Adipocyte (in vitro differentiated cells): Measurements from ENCODE around the gene ALPL.
"Not testable (repeated sequence)": the region's sequence is repeated elsewhere in the genome, so short reads cannot be mapped to it uniquely, and the experiment has no call there.

Experiments used
- DNase-seq: peaks from one replicate; pipeline ENCODE4 v3.0.0-alpha.2; 2015; ENCODE audit warnings: low read depth
- H3K27me3 ChIP-seq: replicated peaks from 2 replicates; pipeline ENCODE4 v1.7.0; 2013; ENCODE audit warnings: mild to moderate bottlenecking, low read length, moderate library complexity; ENCODE audit not compliant: control insufficient read depth, insufficient read depth
- H3K36me3 ChIP-seq: 2 replicates; pipeline ENCODE4 v1.7.0; 2013; ENCODE audit warnings: low read length, mild to moderate bottlenecking, moderate library complexity; ENCODE audit not compliant: control insufficient read depth, insufficient read depth, severe bottlenecking
- H3K4me1 ChIP-seq: 2 replicates; pipeline ENCODE4 v1.7.0; 2013; ENCODE audit warnings: mild to moderate bottlenecking, low read length, moderate library complexity; ENCODE audit not compliant: control insufficient read depth, insufficient read depth
- H3K4me3 ChIP-seq: 2 replicates; pipeline ENCODE4 v1.7.0; 2013; ENCODE audit warnings: mild to moderate bottlenecking, low read length, moderate library complexity
- H3K9ac ChIP-seq: 2 replicates; pipeline ENCODE4 v1.7.0; 2013; ENCODE audit warnings: mild to moderate bottlenecking, low read length, moderate library complexity
- H3K9me3 ChIP-seq: 2 replicates; pipeline ENCODE4 v1.7.0; 2013; ENCODE audit warnings: mild to moderate bottlenecking, low read length, moderate library complexity; ENCODE audit not compliant: control insufficient read depth

The ALPL gene

DNA sequence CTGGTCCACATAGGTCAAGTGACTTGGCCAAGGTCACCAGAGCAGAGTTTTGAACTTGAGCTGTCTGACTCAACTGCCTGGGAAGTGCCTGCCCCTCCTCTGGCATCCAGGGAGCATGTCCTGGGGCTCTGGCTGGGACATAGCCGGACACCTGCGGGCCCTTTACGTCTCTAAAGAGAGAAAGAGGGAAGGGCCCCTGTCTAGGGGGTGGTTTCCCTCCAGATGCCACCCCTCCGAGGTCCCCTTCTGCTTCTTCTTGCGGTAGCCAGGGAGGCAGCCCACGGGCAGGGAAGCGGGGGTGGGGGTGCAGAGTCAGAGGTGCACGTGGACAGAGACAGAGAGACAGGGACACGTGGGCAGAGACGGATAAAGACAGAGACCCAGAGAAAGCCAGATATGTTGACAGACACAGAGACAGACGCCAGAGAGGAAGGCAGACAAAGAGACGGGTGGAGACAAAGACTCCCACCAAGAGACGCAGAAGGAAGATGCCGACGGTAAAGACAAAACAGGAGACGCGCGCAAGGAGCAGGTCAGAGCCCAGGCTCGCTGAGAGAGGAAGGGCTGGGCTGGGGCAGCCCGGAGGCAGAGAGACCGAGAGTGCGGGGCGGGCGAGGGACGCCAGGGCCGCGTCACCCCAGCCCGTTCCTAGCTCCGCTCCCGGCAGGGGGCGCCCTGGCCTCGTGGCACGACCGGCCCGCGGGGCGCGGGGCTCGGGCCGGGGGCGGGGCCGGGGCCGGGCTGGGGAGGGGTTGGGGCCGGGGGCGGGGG, 458 bp upstream of the ALPL start:
- peak overlapping the region; percentile 75 for H3K4me3 ChIP-seq
- no peaks in the 10 kb centered on the region for H3K9me3 ChIP-seq
- DNase-seq, result peak; percentile 90
- peak overlapping the region; percentile 83 for H3K9ac ChIP-seq
- peaks cover 40% of the 10 kb centered on the region for H3K4me1 ChIP-seq
- peaks cover 15% of the 10 kb centered on the region for H3K27me3 ChIP-seq
- no peaks in the 10 kb centered on the region for H3K36me3 ChIP-seq

DNA sequence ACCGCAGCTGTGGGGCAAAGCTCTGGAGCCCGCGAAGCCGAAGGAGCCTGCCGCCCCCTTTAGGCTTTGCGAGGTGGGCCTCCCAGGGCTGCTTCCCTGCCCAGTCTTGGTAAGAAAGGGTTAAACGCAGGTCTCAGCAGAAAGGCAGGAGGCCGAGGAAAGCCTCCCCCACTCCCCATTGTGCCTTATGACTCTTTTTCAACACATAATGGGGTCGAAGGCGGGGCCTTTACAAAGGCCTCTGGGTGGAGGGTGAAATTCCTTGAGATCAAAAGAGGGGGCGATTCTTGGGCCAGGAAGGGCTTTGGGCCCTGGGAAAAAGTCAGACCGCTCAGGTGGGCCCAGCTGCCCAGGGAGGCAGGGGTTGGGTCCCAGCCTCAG, 880 bp downstream of the ALPL start:
- no peaks in the 10 kb centered on the region for H3K36me3 ChIP-seq
- peak overlapping the region; percentile 79 for H3K4me3 ChIP-seq
- no peaks in the 10 kb centered on the region for H3K9me3 ChIP-seq
- DNase-seq, result no peak
- peaks cover 14% of the 10 kb centered on the region for H3K27me3 ChIP-seq
- H3K4me1 ChIP-seq, result peaks cover 40% of the 10 kb centered on the region
- H3K9ac ChIP-seq, result peak overlapping the region; percentile 85

DNA sequence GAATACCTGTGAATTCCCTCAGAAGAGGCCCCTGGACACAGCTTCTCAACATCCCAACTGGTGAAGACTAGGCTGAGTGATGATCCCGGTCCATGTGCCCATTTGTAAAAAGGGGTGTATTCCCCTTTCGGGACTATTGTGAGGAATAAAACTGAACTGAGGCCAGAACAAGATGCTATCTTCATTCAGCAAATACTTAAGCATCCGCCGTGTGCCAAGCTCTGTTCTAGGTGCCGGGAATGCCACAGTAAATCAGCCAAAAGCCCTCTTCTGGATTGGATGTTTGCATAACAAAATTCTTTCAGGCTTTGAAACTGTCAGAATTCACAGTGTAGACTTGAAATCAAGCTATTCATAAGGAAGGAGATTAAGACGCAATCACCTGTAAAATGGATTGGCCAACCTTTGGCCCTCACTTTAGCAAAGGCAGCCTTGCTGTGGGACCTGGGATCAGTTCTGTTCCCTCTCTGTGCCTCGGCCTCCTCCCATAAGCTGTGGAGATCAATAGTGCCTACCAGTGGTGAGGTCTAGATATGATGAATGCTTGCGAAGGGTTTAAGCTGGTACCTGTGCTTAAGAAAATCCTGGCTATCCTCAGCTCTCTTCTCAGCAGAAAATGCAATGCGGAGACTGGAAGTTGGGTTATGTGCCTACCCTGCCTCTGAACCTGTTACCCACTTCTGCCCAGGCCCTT, 1.8 kb downstream of the ALPL start:
- peaks cover 40% of the 10 kb centered on the region for H3K4me1 ChIP-seq
- H3K36me3 ChIP-seq, result no peaks in the 10 kb centered on the region
- no peaks in the 10 kb centered on the region for H3K9me3 ChIP-seq
- H3K4me3 ChIP-seq, result peak overlapping the region; percentile 79
- peaks cover 8% of the 10 kb centered on the region for H3K27me3 ChIP-seq
- DNase-seq, result no peak
- H3K9ac ChIP-seq, result peak overlapping the region; percentile 85

DNA sequence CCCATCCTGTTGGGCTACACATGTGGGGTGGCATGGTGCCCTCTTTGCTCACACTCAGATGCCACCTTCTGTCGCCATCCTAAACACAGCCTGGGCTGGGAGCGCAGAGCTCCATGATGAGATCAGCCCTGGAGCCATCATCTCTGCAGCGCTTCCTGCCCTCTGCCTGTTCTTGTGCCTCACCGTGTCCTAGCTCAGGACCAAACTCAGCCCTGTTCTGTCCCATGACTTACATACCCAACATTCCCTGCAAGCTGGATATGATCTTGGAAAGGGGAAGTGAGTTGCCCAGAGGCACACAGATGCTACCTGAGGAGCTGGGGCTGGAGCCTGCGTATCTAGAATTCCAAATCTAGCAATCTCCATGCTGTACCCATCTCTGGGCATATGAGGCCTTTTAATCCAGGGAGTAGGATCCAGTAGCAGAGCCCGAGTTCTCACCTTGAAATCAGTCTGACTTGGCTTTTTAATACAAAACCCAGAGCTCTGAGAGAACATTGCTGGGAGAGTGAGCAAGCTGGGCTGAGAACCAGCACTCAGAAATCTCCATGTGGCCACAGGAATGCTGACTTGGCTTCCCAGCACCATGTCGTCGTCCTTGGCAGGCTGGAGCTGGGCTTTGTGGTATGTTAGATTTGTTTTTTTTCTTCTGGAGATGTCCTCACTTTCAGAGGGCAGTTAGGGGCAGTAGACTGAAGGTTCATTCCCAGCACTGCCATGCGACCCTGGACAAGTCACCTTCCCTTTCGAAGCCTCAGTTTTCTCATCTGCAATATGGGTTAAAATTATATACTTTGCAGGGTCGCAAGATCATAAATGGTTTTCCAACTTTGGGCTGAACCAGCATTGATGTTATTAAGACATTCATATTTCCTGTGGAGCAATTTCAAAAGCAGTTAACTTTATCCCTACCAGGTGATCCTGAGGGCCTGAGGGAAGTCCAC, 2.6 kb downstream of the ALPL start:
- H3K9ac ChIP-seq, result peak overlapping the region; percentile 85
- DNase-seq, result peak; percentile 95
- no peaks in the 10 kb centered on the region for H3K27me3 ChIP-seq
- peaks cover 42% of the 10 kb centered on the region for H3K4me1 ChIP-seq
- no peaks in the 10 kb centered on the region for H3K36me3 ChIP-seq
- peak overlapping the region; percentile 79 for H3K4me3 ChIP-seq
- no peaks in the 10 kb centered on the region for H3K9me3 ChIP-seq

DNA sequence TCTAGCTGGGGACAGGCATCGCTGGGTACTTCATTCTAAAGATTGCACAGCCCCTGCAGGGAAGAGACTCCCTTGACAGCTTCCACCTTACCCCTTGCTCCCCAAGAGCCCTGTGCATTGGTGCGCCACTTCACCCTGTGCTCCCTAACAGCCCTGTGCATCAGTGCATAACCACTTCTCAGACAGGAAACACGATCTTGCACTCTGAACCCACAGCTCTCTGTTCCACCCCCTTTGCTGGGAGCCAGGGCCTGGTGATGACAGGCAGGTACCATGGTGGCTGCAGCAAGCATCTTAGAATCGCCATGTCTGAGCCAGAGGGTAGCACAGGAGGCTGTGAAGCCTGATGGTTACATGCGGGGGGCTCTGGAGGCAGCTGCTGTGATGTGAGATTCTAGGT, 5.0 kb downstream of the ALPL start:
- no peaks in the 10 kb centered on the region for H3K27me3 ChIP-seq
- H3K4me3 ChIP-seq, result no peak overlapping the region
- no peaks in the 10 kb centered on the region for H3K36me3 ChIP-seq
- H3K9ac ChIP-seq, result no peak overlapping the region
- H3K4me1 ChIP-seq, result peaks cover 36% of the 10 kb centered on the region
- DNase-seq, result no peak
- H3K9me3 ChIP-seq, result no peaks in the 10 kb centered on the region

DNA sequence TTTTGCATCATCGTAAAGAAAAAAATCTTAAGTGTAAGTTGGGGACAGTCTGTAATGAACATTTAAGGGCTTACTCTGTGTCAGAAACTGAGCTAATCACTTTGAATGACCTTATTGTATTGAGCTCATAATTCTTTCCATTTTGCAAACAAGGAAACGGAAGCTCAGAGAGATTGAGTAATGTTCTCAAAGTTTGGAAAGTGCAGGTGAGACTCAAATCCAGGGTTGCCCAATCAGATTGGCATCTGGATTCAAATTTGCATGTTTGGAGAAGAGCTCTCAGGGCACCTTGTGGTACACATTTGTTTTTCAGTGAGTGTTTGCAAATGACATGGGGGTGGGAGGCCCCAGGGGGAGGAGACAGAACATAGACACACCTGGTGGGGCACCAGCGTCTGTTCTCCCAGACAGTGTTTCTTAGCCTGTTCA, 8.0 kb downstream of the ALPL start:
- no peaks in the 10 kb centered on the region for H3K27me3 ChIP-seq
- H3K4me1 ChIP-seq, result peaks cover 13% of the 10 kb centered on the region
- no peaks in the 10 kb centered on the region for H3K36me3 ChIP-seq
- no peak overlapping the region for H3K9ac ChIP-seq
- no peak for DNase-seq
- no peak overlapping the region for H3K4me3 ChIP-seq
- H3K9me3 ChIP-seq, result no peaks in the 10 kb centered on the region

DNA sequence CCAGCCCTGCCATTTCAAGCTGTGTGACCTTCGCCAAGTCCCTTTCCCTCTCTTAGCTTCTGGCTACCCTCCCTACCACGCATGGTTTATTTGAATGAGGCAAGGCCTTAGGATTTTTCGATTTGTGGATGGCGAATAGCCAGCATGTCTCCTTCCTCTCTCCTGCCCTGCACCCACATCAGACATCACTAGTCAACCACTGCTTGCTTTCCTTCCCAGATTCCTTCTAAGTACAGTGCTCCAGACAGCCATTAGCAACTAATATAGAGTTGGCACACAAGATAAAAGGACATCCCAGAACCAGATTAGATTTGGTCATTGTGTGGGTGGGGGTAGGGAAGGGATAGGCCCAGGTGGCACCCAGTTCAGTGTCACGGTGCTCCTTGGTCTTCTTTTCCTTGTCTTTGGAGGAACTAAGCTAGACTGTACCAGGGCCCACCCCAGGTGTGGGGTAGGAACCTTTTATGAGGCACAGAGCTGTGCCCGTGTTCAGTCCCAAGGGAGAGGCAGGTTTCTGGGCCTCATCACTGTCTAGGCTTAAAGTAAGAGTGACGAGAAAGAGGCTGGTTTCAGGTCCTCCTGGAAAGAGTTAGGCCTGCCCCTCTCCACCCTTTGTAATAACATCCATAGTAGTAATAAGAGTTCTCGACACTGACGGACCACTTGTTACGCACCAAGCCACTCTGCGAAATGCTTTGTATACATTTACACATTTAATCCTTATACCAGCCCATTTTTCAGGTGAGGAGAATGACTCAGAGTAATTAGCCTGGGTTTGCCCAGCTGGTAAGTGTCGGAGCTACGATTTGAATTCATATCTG, 8.6 kb downstream of the ALPL start:
- no peaks in the 10 kb centered on the region for H3K9me3 ChIP-seq
- H3K4me3 ChIP-seq, result no peak overlapping the region
- no peak for DNase-seq
- H3K36me3 ChIP-seq, result no peaks in the 10 kb centered on the region
- no peak overlapping the region for H3K9ac ChIP-seq
- H3K4me1 ChIP-seq, result peaks cover 6% of the 10 kb centered on the region
- H3K27me3 ChIP-seq, result no peaks in the 10 kb centered on the region

DNA sequence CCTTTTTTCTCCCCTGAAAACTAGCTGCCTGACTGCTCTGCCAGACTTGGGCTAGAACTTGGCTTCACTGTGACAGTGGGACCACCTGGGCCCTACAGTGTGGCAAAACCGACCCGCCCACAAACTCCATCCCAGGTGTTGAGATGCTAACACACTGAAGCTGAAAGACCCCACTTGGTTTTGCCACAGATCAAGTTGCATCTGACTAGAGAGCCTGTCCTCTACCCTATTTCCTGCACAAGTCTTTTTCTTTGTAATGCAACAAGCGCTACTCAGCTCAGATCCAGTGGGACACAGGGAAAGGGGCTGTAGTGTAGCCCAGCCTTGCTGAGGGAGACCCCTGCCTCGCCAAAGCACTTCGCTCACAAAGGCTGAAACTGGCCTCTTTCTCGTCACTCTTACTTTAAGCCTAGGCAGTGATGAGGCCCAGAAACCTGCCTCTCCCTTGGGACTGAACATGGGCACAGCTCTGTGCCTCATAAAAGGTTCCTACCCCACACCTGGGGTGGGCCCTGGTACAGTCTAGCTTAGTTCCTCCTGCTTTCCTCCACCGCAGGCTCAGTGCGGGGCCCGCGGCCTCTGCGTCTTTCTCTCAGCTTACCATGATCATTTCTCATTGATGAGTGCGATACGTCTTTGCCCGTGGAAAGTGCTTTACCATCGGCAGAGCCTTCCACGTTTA, 9.7 kb downstream of the ALPL start:
- H3K9me3 ChIP-seq, result no peaks in the 10 kb centered on the region
- H3K27me3 ChIP-seq, result no peaks in the 10 kb centered on the region
- no peak overlapping the region for H3K4me3 ChIP-seq
- H3K9ac ChIP-seq, result no peak overlapping the region
- H3K36me3 ChIP-seq, result no peaks in the 10 kb centered on the region
- H3K4me1 ChIP-seq, result peaks cover 3% of the 10 kb centered on the region
- DNase-seq, result no peak

DNA sequence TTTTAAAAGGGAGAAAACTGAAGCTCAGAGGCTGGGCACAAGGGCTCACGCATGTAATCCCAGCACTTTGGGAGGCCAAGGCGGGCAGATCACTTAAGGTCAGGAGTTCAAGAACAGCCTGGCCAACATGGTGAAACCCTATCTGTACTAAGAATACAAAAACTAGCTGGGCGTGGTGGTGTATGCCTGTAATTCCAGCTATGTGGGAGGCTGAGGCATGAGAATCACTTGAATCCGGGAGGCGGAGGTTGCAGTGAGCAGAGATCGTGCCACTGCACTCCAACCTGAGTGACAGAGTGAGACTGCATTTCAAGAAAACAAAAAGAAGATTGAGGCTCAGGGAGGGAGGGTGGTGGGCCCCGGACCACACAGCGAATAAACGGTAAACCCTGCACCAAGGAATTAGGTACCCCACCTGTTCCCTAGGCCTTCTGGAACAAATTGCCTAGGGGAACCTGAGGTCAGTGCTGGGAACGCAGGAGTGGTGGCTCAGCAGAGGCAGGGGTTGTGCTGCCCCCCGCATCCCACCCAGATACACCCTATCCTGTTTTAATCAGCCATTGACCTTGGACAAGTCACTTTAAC, 10.4 kb downstream of the ALPL start:
- H3K9ac ChIP-seq, H3K27me3 ChIP-seq, H3K4me3 ChIP-seq, DNase-seq, H3K4me1 ChIP-seq, H3K9me3 ChIP-seq, H3K36me3 ChIP-seq: not testable (repeated sequence)
